B cell (primary cell): ENCODE data around the gene NRL. TPM values are rescaled to one million over a fixed set of nuclear protein-coding genes. Genes with fewer than 3 reads are reported as not detected.

Experiments
- ATAC-seq: fragments of 200-7000 bp; cut with Tn5 transposase; one replicate; pipeline ENCODE4 v1.10.0; 2021; ENCODE audit warnings: low read depth, mild to moderate bottlenecking, moderate number of reproducible peaks, moderate library complexity
- CTCF ChIA-PET: fragments of 350-600 bp; sonication (Branson Sonifier 250); formaldehyde crosslinking; loops from one replicate; lab custom pipeline; 2021; ENCODE audit warnings: antibody characterized with exemption, inconsistent platforms; lab: Charles Lee
- POLR2A ChIA-PET: fragments of 350-600 bp; sonication (Branson Sonifier 250); formaldehyde crosslinking; loops from one replicate; lab custom pipeline; 2021; ENCODE audit warnings: antibody characterized with exemption; lab: Charles Lee
- DNase-seq: peaks from one replicate; pipeline ENCODE4 v3.0.0; 2013
- H2AFZ ChIP-seq: 2 replicates; pipeline ENCODE4 v1.6.1; 2012; ENCODE audit warnings: mild to moderate bottlenecking, low read depth, low read length; ENCODE audit not compliant: insufficient read depth, poor library complexity, severe bottlenecking
- H3K27ac ChIP-seq, 2 donors: 1 replicate in 1 of 2; 2 replicates in 1 of 2; pipeline ENCODE4 v1.5.1; 2012 to 2013; ENCODE audit warnings: low read length in 2 of 2, mild to moderate bottlenecking in 2 of 2, moderate library complexity in 1 of 2
- H3K27me3 ChIP-seq, 4 experiments: fragments of 200-600 bp in 1 of 4; sonication (generic) in 1 of 4; replicated peaks in 1 of 4; 1 replicate in 2 of 4; 2 replicates in 2 of 4; pipeline versions ENCODE4 v1.6.1 to v1.7.0; 2013 to 2016; ENCODE audit warnings: low read length in 3 of 4, mild to moderate bottlenecking in 2 of 4, mixed read lengths in 1 of 4, moderate library complexity in 1 of 4; ENCODE audit not compliant: insufficient read depth in 4 of 4, control insufficient read depth in 3 of 4; ENCODE audit errors: control extremely low read depth in 1 of 4
- H3K36me3 ChIP-seq, 2 experiments: replicated peaks in 1 of 2; 1 replicate in 1 of 2; 2 replicates in 1 of 2; pipeline versions ENCODE4 v1.6.1 to v1.7.1; 2013; ENCODE audit warnings: low read length in 1 of 2; ENCODE audit not compliant: insufficient read depth in 2 of 2, control insufficient read depth in 1 of 2; ENCODE audit errors: control extremely low read depth in 1 of 2, extremely low read depth in 1 of 2
- H3K4me1 ChIP-seq, 2 donors: fragments of 200-600 bp in 1 of 2; sonication (generic) in 1 of 2; 1 replicate in 1 of 2; 2 replicates in 1 of 2; pipeline versions ENCODE4 v1.5.1 to v1.6.1; 2013 to 2017; ENCODE audit warnings: low read length in 2 of 2; ENCODE audit not compliant: control insufficient read depth in 2 of 2, insufficient read depth in 2 of 2
- H3K4me2 ChIP-seq: replicated peaks from 2 replicates; pipeline ENCODE3; 2012; ENCODE audit warnings: mild to moderate bottlenecking, low read depth, low read length; ENCODE audit not compliant: poor library complexity, severe bottlenecking
- H3K4me3 ChIP-seq, 5 experiments: fragments of 200-600 bp in 1 of 5; sonication (generic) in 1 of 5; 1 replicate in 3 of 5; 2 replicates in 2 of 5; pipeline versions ENCODE4 v1.5.1 to v1.7.0; 2011 to 2016; ENCODE audit warnings: low read length in 4 of 5, mild to moderate bottlenecking in 4 of 5, low read depth in 2 of 5, control low read depth in 1 of 5, moderate library complexity in 1 of 5; ENCODE audit not compliant: insufficient read depth in 1 of 5; ENCODE audit errors: control extremely low read depth in 1 of 5, extremely low read depth in 1 of 5
- H3K79me2 ChIP-seq: fragments of 200-600 bp; sonication (generic); one replicate; pipeline ENCODE4 v1.6.0; 2016; ENCODE audit warnings: low read length; ENCODE audit not compliant: control insufficient read depth, insufficient read depth
- H3K9ac ChIP-seq: fragments of 200-600 bp; sonication (generic); 2 replicates; pipeline ENCODE4 v1.6.1; 2017; ENCODE audit warnings: mild to moderate bottlenecking, low read length, moderate library complexity
- H3K9me3 ChIP-seq, 3 donors: one replicate each; pipeline versions ENCODE4 v1.6.1 to v1.7.1; 2013; ENCODE audit warnings: low read length in 2 of 3; ENCODE audit not compliant: control insufficient read depth in 2 of 3, insufficient read depth in 1 of 3; ENCODE audit errors: control extremely low read depth in 1 of 3
- H4K20me1 ChIP-seq: 2 replicates; pipeline ENCODE4 v1.6.0; 2012; ENCODE audit warnings: mild to moderate bottlenecking, low read length; ENCODE audit not compliant: insufficient read depth, control insufficient read depth, poor library complexity, severe bottlenecking
- H3K27ac Mint-ChIP-seq: one replicate; pipeline ENCODE4 v1.8.0; 2021; ENCODE audit warnings: mixed read lengths
- H3K27me3 Mint-ChIP-seq: one replicate; pipeline ENCODE4 v1.8.0; 2021; ENCODE audit warnings: mixed read lengths
- H3K4me1 Mint-ChIP-seq: one replicate; pipeline ENCODE4 v1.8.0; 2021; ENCODE audit warnings: mixed read lengths
- H3K4me3 Mint-ChIP-seq: one replicate; pipeline ENCODE4 v1.8.0; 2021; ENCODE audit warnings: mixed read lengths
- H3K9me3 Mint-ChIP-seq: one replicate; pipeline ENCODE4 v1.8.0; 2022; ENCODE audit warnings: mixed read lengths; ENCODE audit not compliant: insufficient read depth
- EZH2 ChIP-seq: IDR thresholded peaks from 2 replicates; pipeline ENCODE4 v1.6.1; 2012; ENCODE audit warnings: borderline replicate concordance, low read depth, mild to moderate bottlenecking, moderate library complexity, low read length; ENCODE audit not compliant: insufficient read depth, poor library complexity, severe bottlenecking
- WGBS: methylation state at CpG from one replicate; pipeline ENCODE4 v1.1.5; 2013; ENCODE audit warnings: missing lambda C conversion rate; ENCODE audit not compliant: insufficient coverage; 5-methylcytosine and 5-hydroxymethylcytosine counted together
- intact Hi-C: fragments of 100-400 bp; cut with micrococcal nuclease; formaldehyde crosslinking; loops from one replicate; pipeline ENCODE4 v1.10.0; 2022
- polyA plus RNA-seq: library from polyadenylated mRNA; depleted of rRNA; stranded (reverse); fragments of >200 nt; gene quantifications from 2 replicates; pipeline ENCODE4 v1.2.3, GENCODE V29; 2012
- total RNA-seq, 2 donors: library from RNA; stranded (reverse); fragments of 120-200 nt in 1 of 2; gene quantifications; 1 replicate in 1 of 2; 2 replicates in 1 of 2; pipeline versions ENCODE4 v1.2.3 to v1.2.4, GENCODE V29; 2013 to 2022
- TF ChIP-seq, protein P1 (sequence below): fragments of 200-600 bp; IDR thresholded peaks from one replicate; pipeline ENCODE4 v1.8.0; 2022; ENCODE audit warnings: antibody characterized with exemption, mild to moderate bottlenecking

The NRL gene
- total and polyA plus RNA-seq, 2 donors (not counting 1 experiment from before 2014, with no cell fraction given) = 7.0 to 8.8 TPM

DNA sequence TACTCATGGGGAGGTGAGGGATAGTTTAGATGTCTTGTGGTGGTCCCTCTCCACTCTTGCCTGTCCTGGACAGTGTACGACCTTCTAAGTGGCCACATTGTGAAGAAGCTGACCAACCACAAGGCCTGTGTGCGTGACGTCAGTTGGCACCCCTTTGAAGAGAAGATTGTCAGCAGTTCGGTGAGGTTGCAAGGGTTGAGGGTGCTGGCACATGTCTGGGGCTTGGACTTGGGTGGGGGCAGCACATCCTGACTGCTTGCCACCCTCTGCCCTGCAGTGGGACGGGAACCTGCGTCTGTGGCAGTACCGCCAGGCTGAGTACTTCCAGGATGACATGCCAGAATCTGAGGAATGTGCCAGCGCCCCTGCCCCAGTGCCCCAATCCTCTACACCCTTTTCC, 8.1 kb upstream of the NRL start:
- DNase-seq = no peak
- peak overlapping the region; percentile 30 to 92 for H3K27ac ChIP-seq
- intact Hi-C loops = no loop called here
- no peaks in the 10 kb centered on the region for H3K27me3 ChIP-seq
- no peaks in the 10 kb centered on the region for H4K20me1 ChIP-seq
- Mint-ChIP-seq H3K27ac (peak overlapping the region; percentile 91), H3K9me3 (no peaks in the 10 kb centered on the region), H3K4me3 (no peak overlapping the region), H3K27me3 (no peaks in the 10 kb centered on the region), H3K4me1 (peaks cover 32% of the 10 kb centered on the region)
- peak overlapping the region; percentile 57 for H3K4me2 ChIP-seq
- CTCF ChIA-PET = interaction anchor here (1.1 kb wide), 1 partner anchor 19 kb away, joined by 3 read pairs; the partner anchor contains the start of gene EMC9
- no peaks in the 10 kb centered on the region for H3K9me3 ChIP-seq
- WGBS = 96% methylated on average over 8 of the region's 8 CpGs
- H3K4me3 ChIP-seq = no peak overlapping the region
- no peak for ATAC-seq
- H2AFZ ChIP-seq = no peak overlapping the region
- TF ChIP-seq EZH2 = no peak
- TF ChIP-seq, protein P1, sequence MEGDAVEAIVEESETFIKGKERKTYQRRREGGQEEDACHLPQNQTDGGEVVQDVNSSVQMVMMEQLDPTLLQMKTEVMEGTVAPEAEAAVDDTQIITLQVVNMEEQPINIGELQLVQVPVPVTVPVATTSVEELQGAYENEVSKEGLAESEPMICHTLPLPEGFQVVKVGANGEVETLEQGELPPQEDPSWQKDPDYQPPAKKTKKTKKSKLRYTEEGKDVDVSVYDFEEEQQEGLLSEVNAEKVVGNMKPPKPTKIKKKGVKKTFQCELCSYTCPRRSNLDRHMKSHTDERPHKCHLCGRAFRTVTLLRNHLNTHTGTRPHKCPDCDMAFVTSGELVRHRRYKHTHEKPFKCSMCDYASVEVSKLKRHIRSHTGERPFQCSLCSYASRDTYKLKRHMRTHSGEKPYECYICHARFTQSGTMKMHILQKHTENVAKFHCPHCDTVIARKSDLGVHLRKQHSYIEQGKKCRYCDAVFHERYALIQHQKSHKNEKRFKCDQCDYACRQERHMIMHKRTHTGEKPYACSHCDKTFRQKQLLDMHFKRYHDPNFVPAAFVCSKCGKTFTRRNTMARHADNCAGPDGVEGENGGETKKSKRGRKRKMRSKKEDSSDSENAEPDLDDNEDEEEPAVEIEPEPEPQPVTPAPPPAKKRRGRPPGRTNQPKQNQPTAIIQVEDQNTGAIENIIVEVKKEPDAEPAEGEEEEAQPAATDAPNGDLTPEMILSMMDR = no peak
- H3K36me3 ChIP-seq = peaks cover 8 to 45% of the 10 kb centered on the region in 2 experiments
- H3K79me2 ChIP-seq = peaks cover 4% of the 10 kb centered on the region
- POLR2A ChIA-PET = interaction anchor here (0.7 to 1.3 kb wide), 2 partner anchors 8 to 13 kb away, joined by 3 to 10 read pairs; partner anchors contain the start of genes DCAF11, NRL and PSME1
- H3K4me1 ChIP-seq = peaks cover 30 to 31% of the 10 kb centered on the region in 2 donors
- H3K9ac ChIP-seq = no peak overlapping the region

DNA sequence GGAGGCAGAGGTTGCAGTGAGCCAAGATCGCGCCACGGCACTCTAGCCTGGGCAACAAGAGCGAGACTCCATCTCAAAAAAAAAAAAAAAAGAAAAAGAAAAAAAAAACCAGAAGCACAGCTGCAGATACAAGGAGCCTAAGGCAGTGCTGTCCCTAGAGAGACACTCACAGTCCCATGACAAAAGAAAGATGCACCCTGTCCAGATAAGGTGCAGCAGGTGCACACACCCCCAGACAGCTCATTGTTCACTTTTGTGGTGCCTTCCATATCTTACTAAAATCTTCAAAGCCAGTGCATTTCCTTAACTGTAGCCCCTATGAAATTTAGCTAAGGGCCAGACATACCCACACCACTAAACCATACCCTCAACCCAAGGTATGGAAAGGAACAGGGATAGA, 7.7 kb upstream of the NRL start:
- H3K9me3 ChIP-seq = no peaks in the 10 kb centered on the region
- H3K27ac ChIP-seq = peak overlapping the region in 1 of 2 donors; percentile 92
- WGBS = no CpG with 5 or more reads among the region's 4 CpGs
- H3K9ac ChIP-seq = no peak overlapping the region
- H3K79me2 ChIP-seq = peaks cover 7% of the 10 kb centered on the region
- H3K4me1 ChIP-seq = peaks cover 25 to 26% of the 10 kb centered on the region in 2 donors
- Mint-ChIP-seq H3K27me3 (no peaks in the 10 kb centered on the region), H3K27ac (peak overlapping the region; percentile 91), H3K9me3 (no peaks in the 10 kb centered on the region), H3K4me3 (peak overlapping the region; percentile 11), H3K4me1 (peaks cover 31% of the 10 kb centered on the region)
- ATAC-seq = peak; percentile 72
- peak overlapping the region; percentile 10 for H3K4me2 ChIP-seq
- H3K36me3 ChIP-seq = peaks cover 8 to 50% of the 10 kb centered on the region in 2 experiments
- H3K4me3 ChIP-seq = no peak overlapping the region
- POLR2A ChIA-PET = interaction anchor here (0.7 to 1.3 kb wide), 3 partner anchors 8 to 24 kb away, joined by 3 to 11 read pairs (median 10); partner anchors contain the start of genes DCAF11, NRL, PSME1 and PSME2
- H4K20me1 ChIP-seq = no peaks in the 10 kb centered on the region
- H2AFZ ChIP-seq = no peak overlapping the region
- intact Hi-C loops = no loop called here
- no peak for DNase-seq
- H3K27me3 ChIP-seq = no peaks in the 10 kb centered on the region
- TF ChIP-seq, protein P1 = no peak
- TF ChIP-seq EZH2 = no peak
- CTCF ChIA-PET = interaction anchor here (1.1 kb wide), 1 partner anchor 19 kb away, joined by 3 read pairs; the partner anchor contains the start of gene EMC9
